GM12878 (cell line): ENCODE data around the gene CABP7. TPM values are rescaled to one million over a fixed set of nuclear protein-coding genes. Genes with fewer than 3 reads are reported as not detected.

Experiments
- ATAC-seq: fragments of 200-7000 bp; cut with Tn5 transposase; 3 replicates; pipeline ENCODE4 v1.9.1; 2020; ENCODE audit warnings: mild to moderate bottlenecking, moderate library complexity
- Bru-seq: library from RNA; stranded (reverse); fragments of 400-500 nt; gene quantifications from one replicate; lab custom pipeline; 2021; lab: Mats Ljungman, UMichigan
- BruChase-seq, 2 experiments: library from RNA; stranded (reverse); fragments of 400-500 nt; gene quantifications; one replicate each; lab custom pipeline; 2021; lab: Mats Ljungman, UMichigan
- BruUV-seq: library from RNA; stranded (reverse); fragments of 400-500 nt; replicated peaks from 2 replicates; lab custom pipeline; 2021; lab: Mats Ljungman, UMichigan
- CTCF ChIA-PET: fragments of 300-600 bp; sonication (Branson Sonifier 250); formaldehyde crosslinking; extraction: SDS; loops from one replicate; lab custom pipeline; 2021; ENCODE audit warnings: inconsistent platforms; lab: Yijun Ruan, JAX
- POLR2A ChIA-PET: fragments of 350-600 bp; formaldehyde crosslinking; extraction: SDS; loops from one replicate; lab custom pipeline; 2021; ENCODE audit warnings: inconsistent platforms; lab: Charles Lee
- RAD21 ChIA-PET: fragments of 300-600 bp; sonication (Branson Sonifier 250); formaldehyde crosslinking; loops from one replicate; lab custom pipeline; 2023; ENCODE audit warnings: antibody characterized with exemption; ENCODE audit not compliant: unreplicated experiment; lab: Charles Lee
- SMC1A ChIA-PET: fragments of 300-600 bp; sonication (Branson Sonifier 250); formaldehyde crosslinking; loops from one replicate; lab custom pipeline; 2023; ENCODE audit not compliant: unreplicated experiment, uncharacterized antibody; lab: Charles Lee
- DNase-seq: peaks from one replicate; pipeline ENCODE4 v3.0.0-alpha.2; 2011; ENCODE audit warnings: low read depth, low spot score
- FAIRE-seq: peaks from 3 replicates; lab custom pipeline; 2011; peaks lifted over from hg19 to GRCh38; lab: Jason Lieb, UNC
- H2AFZ ChIP-seq: 2 replicates; pipeline ENCODE4 v1.6.0; 2011; ENCODE audit warnings: low read depth, low read length, control low read depth; ENCODE audit not compliant: control insufficient read depth
- H3K27ac ChIP-seq: 2 replicates; pipeline ENCODE4 v1.5.1; 2011; ENCODE audit warnings: control low read depth; ENCODE audit not compliant: control insufficient read depth, insufficient read depth
- H3K27me3 ChIP-seq, 2 experiments: replicated peaks in 1 of 2; 2 replicates each; pipeline versions ENCODE4 v1.6.0 to v1.6.1; 2011; ENCODE audit warnings: low read length in 1 of 2; ENCODE audit not compliant: control insufficient read depth in 2 of 2, insufficient read depth in 2 of 2
- H3K36me3 ChIP-seq, 2 experiments: 2 replicates each; pipeline ENCODE4 v1.5.1; 2011; ENCODE audit warnings: low read length in 1 of 2; ENCODE audit not compliant: control insufficient read depth in 2 of 2, insufficient read depth in 2 of 2
- H3K4me1 ChIP-seq: 2 replicates; pipeline ENCODE4 v1.6.1; 2011; ENCODE audit warnings: mild to moderate bottlenecking, low read length, moderate library complexity, mixed read lengths; ENCODE audit not compliant: control insufficient read depth, insufficient read depth
- H3K4me2 ChIP-seq: 2 replicates; pipeline ENCODE4 v1.6.0; 2011; ENCODE audit warnings: control low read depth; ENCODE audit not compliant: control insufficient read depth, insufficient read depth
- H3K4me3 ChIP-seq: fragments of 200-600 bp; sonication (generic); 2 replicates; pipeline ENCODE4 v1.5.1; 2016
- H3K79me2 ChIP-seq: 2 replicates; pipeline ENCODE4 v1.6.0; 2011; ENCODE audit warnings: low read length; ENCODE audit not compliant: control insufficient read depth, insufficient read depth
- H3K9ac ChIP-seq: 2 replicates; pipeline ENCODE4 v1.8.0; 2011; ENCODE audit warnings: low read length, control low read depth, mixed read lengths; ENCODE audit not compliant: control insufficient read depth, insufficient read depth
- H3K9me3 ChIP-seq: replicated peaks from 3 replicates; pipeline ENCODE4 v1.5.1; 2011; ENCODE audit warnings: mild to moderate bottlenecking, low read length; ENCODE audit not compliant: control insufficient read depth, insufficient read depth
- H4K20me1 ChIP-seq: 2 replicates; pipeline ENCODE4 v1.6.0; 2011; ENCODE audit not compliant: control insufficient read depth, insufficient read depth
- EED ChIP-seq: sonication (generic); IDR thresholded peaks from 2 replicates; pipeline ENCODE4 v1.6.1; 2016; ENCODE audit warnings: antibody characterized with exemption, low read depth
- SUZ12 ChIP-seq: fragments of 200-600 bp; sonication (generic); IDR thresholded peaks from one replicate; pipeline ENCODE4 v1.6.1; 2018; ENCODE audit warnings: antibody characterized with exemption, mild to moderate bottlenecking; ENCODE audit not compliant: unreplicated experiment
- ZNF274 ChIP-seq: IDR thresholded peaks from one replicate; pipeline ENCODE4 v1.8.0; 2011; ENCODE audit not compliant: insufficient read length, insufficient read depth
- WGBS: methylation state at CpG from one replicate; pipeline ENCODE4 v1.1.6; 2016; ENCODE audit warnings: low lambda C conversion rate; ENCODE audit not compliant: insufficient replicate concordance, insufficient coverage; ENCODE audit errors: missing lambda C conversion rate; 5-methylcytosine and 5-hydroxymethylcytosine counted together
- in situ Hi-C: fragments of 300-500 bp; cut with MboI; formaldehyde crosslinking; loops from 9 replicates; pipeline ENCODE4 v1.14.3; 2018; ENCODE audit warnings: mixed read lengths
- intact Hi-C: fragments of 100-400 bp; cut with micrococcal nuclease; formaldehyde crosslinking; loops from one replicate; pipeline ENCODE4 v1.14.2; 2022; ENCODE audit not compliant: unreplicated experiment
- long read RNA-seq, 2 experiments: library from polyadenylated mRNA; unstranded; transcript quantifications; one replicate each; pipeline ENCODE4 v2.0.0, GENCODE V29; 2019 to 2020
- polyA minus RNA-seq, 3 experiments: library from RNA; depleted of rRNA, polyadenylated mRNA; stranded (reverse); fragments of >200 nt; gene quantifications; 2 replicates each; pipeline ENCODE4 v1.2.3, GENCODE V29; 2011
- polyA plus RNA-seq, 11 experiments: library from polyadenylated mRNA; depleted of rRNA in 4 of 11; unstranded in 6 of 11; stranded (reverse) in 5 of 11; fragments of >200 nt; fragmentation: Nextera tagmentation in 4 of 11; fragmentation: Illumina TruSeq in 1 of 11; extraction: Ambion mirVana in 4 of 11; extraction: Trizol in 1 of 11; gene quantifications; 1 replicate in 1 of 11; 2 replicates in 10 of 11; pipeline versions ENCODE4 v1.2.1 to v1.2.3, GENCODE V29; 2011 to 2016; ENCODE audit warnings: inconsistent platforms in 2 of 11, missing spikeins in 2 of 11, low read depth in 1 of 11
- total RNA-seq, 4 experiments: library from RNA; depleted of rRNA in 3 of 4; stranded (reverse); fragments of >200 nt in 3 of 4; fragmentation: Illumina TruSeq in 1 of 4; extraction: Trizol in 1 of 4; gene quantifications; 2 replicates each; pipeline versions ENCODE4 v1.2.1 to v1.2.3, GENCODE V29; 2013 to 2021

CABP7 gene
- 0.10 TPM in 1 of 2 replicates, not detected in the other for total RNA-seq (2013; cell fraction: nucleolus; rRNA removed)
- total RNA-seq (2014; rRNA removed) (not detected in 2 replicates), total RNA-seq (2014; rRNA removed; fragmentation: Illumina TruSeq; extraction: Trizol) (not detected in 2 replicates), total RNA-seq (2021) (0.05 TPM in 1 of 2 replicates, not detected in the other), polyA plus RNA-seq (2011; rRNA removed) (not detected in 2 replicates), polyA plus RNA-seq (2014; fragmentation: Illumina TruSeq; extraction: Trizol) (not detected in 2 replicates), polyA plus RNA-seq (2014; fragmentation: Nextera tagmentation; extraction: Ambion mirVana) (under 1 TPM in 1 of 2 experiments, not detected in 1; 0.02 TPM), polyA plus RNA-seq (2014; rRNA removed) (0.03 and 0.08 TPM in 2 replicates), polyA plus RNA-seq (2016; fragmentation: Nextera tagmentation; extraction: Ambion mirVana) (under 1 TPM; 0.11 to 0.18 TPM), polyA minus RNA-seq (2011; rRNA and poly(A)+ RNA removed) (not detected in 2 replicates), Bru-seq, nascent RNA (percentile 11 among the genes with signal in this experiment), BruChase-seq, experiment 1, labeled RNA remaining after a 6-hour chase (percentile 27 among the genes with signal in this experiment), BruChase-seq, experiment 2, labeled RNA remaining after a 2-hour chase (percentile 18 among the genes with signal in this experiment)
- polyA plus RNA-seq (2011; ENCODE audit: low read depth): not detected
- polyA plus RNA-seq (2011; cell fraction: cytosol; rRNA removed): 0.03 TPM in 1 of 2 replicates, not detected in the other
- 0.12 and 0.13 TPM in 2 replicates for polyA plus RNA-seq (2011; cell fraction: nucleus; rRNA removed)
- 0.07 and 0.14 TPM in 2 replicates for polyA plus RNA-seq (2012)
- not detected in 2 replicates for polyA minus RNA-seq (2011; cell fraction: cytosol; rRNA and poly(A)+ RNA removed)
- not detected in 2 replicates for polyA minus RNA-seq (2011; cell fraction: nucleus; rRNA and poly(A)+ RNA removed)
- long read RNA-seq, experiment 1: 0 reads
- long read RNA-seq, experiment 2, partial matches to known transcripts: 0 of 4 reads
- long read RNA-seq, experiment 2, other reads (novel, unspliced or antisense): 4 of 4 reads

- intact Hi-C loops: loop anchor here (10.0 kb wide), 1 partner anchor 365 kb away; the partner anchor contains the start of gene HORMAD2
- DNase-seq (no peak), ATAC-seq (no peak)
These were observed at the start of gene CABP7 for GRCh38 chr22:29719899-29720645. TSS of gene CABP7 (plus strand) at chr22:29720003. CDS start at chr22:29720425, 422 bp downstream.

More at GRCh38 chr22:29719899-29720645, at the start of gene CABP7:
- ChIA-PET RAD21 (no interaction called here), SMC1A (no interaction called here), POLR2A (no interaction called here), CTCF (no interaction called here)
- Histone ChIP-seq H3K4me1 (no peaks in the 10 kb centered on the region), H3K27ac (no peak within 1 kb of the TSS), H2AFZ (no peak within 1 kb of the TSS), H4K20me1 (no peaks in the 10 kb centered on the region), H3K9ac (no peak within 1 kb of the TSS), H3K79me2 (no peaks in the 10 kb centered on the region), H3K9me3 (no peaks in the 10 kb centered on the region), H3K27me3 (peaks cover 3 to 9% of the 10 kb centered on the region in 2 experiments; a peak in 2 of 4 replicates), H3K4me2 (no peak within 1 kb of the TSS), H3K4me3 (no peak within 1 kb of the TSS), H3K36me3 (no peaks in the 10 kb centered on the region)
- WGBS: 6% methylated on average over 58 of the region's 115 CpGs
- no TSS peak for BruUV-seq
- in situ Hi-C loops: no loop called here
- TF ChIP-seq EED (no peak), ZNF274 (no peak), SUZ12 (peak; percentile 64)
- FAIRE-seq: no peak
